ENCODE data around the gene LRRC25. TPM values are rescaled to one million over a fixed set of nuclear protein-coding genes. Genes with fewer than 3 reads are reported as not detected.

The LRRC25 gene
- total and polyA plus RNA-seq, 2 of the 4 experiments (the other 2 are of a cell fraction) = 0.03 TPM; not detected in 1

DNA sequence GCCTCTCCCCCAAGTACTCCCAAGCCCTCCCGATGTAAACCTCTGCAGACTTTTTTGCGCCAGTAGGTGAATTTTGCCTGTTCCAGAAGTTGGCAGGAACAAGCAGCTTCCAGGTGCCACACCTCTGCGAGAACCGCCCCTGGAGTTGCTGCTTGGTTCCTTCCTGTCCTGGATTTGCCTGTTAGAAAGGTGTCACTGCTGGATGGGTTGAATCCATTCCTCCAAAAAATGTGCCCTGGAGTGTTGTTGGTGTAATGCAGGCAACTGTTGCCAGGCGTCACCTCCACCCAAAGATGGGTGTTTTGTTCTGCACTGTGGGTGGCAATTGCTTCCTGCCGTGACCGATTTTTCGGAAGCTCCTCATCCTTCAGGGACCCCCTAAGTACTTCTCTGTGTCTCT is 51.3 kb downstream of the LRRC25 start:
- Histone ChIP-seq H3K4me3 (ENCODE audit: insufficient read depth, low read depth, low read length) (no peak overlapping the region), H3K14ac (replicated peaks; ENCODE audit: low read depth, low read length) (no peak overlapping the region), H2AK5ac (ENCODE audit: low read depth, low read length) (no peak overlapping the region), H2BK5ac (ENCODE audit: low read depth, low read length, poor library complexity, severe bottlenecking) (no peak overlapping the region), H3K27me3 (ENCODE audit: control insufficient read depth, insufficient read depth, low read length) (no peaks in the 10 kb centered on the region), H3K79me1 (ENCODE audit: low read depth in 1 of 2, low read length in 2 of 2) (peaks cover 0 to 11% of the 10 kb centered on the region in 2 experiments; a peak in 3 of 4 replicates), H4K20me1 (ENCODE audit: insufficient read depth, low read length) (peaks cover 4% of the 10 kb centered on the region; the same call in 1 of the 2 replicates), H2BK20ac (ENCODE audit: low read depth, low read length) (no peak overlapping the region), H3K9ac (ENCODE audit: low read depth, low read length) (no peak overlapping the region), H3K27ac (ENCODE audit: insufficient read depth, low read length) (no peak overlapping the region), H3K9me3 (ENCODE audit: control insufficient read depth, insufficient read depth, low read length) (no peaks in the 10 kb centered on the region), H4K5ac (ENCODE audit: low read depth, low read length) (no peak overlapping the region), H2AFZ (replicated peaks; ENCODE audit: low read length, poor library complexity) (no peak overlapping the region), H2AK9ac (replicated peaks; ENCODE audit: low read depth, low read length, poor library complexity) (no peak overlapping the region), H3K23ac (ENCODE audit: low read depth, low read length) (no peak overlapping the region; the same call in 1 of the 2 replicates), H3K4me1 (ENCODE audit: control insufficient read depth, insufficient read depth, low read length) (peaks cover 8% of the 10 kb centered on the region), H4K8ac (ENCODE audit: low read depth in 2 of 2, low read length in 2 of 2) (no peak overlapping the region), H2BK15ac (ENCODE audit: low read depth, low read length) (no peak overlapping the region), H3K56ac (ENCODE audit: extremely low read depth, insufficient read depth, low read length) (no peak overlapping the region), H2BK120ac (ENCODE audit: low read depth, low read length) (no peak overlapping the region), H3K9me1 (ENCODE audit: insufficient read depth, low read length) (no peaks in the 10 kb centered on the region), H3K4ac (ENCODE audit: low read depth, low read length) (no peak overlapping the region), H3K18ac (ENCODE audit: low read depth, low read length) (no peak overlapping the region), H3K36me3 (ENCODE audit: control insufficient read depth, insufficient read depth, low read length) (peaks cover 9% of the 10 kb centered on the region; the same call in 1 of the 2 replicates), H3K4me2 (ENCODE audit: low read depth, low read length) (no peak overlapping the region), H4K91ac (ENCODE audit: insufficient read depth, low read depth, low read length) (no peak overlapping the region)
- in situ Hi-C loops (cut with MboI; ENCODE audit: low sequenced_read_pairs) = no loop called here
- no TSS peak for BruUV-seq (replicated peaks)
- ChIA-PET CTCF (no interaction called here), POLR2A (ENCODE audit: unreplicated experiment) (no interaction called here)
- ATAC-seq (ENCODE audit: low read depth) (no peak), DNase-seq (no peak)
- TF ChIP-seq POLR2A (IDR thresholded peaks at IDR 0.05; ENCODE audit: low read depth, low read length) (no peak), MXI1 (IDR thresholded peaks at IDR 0.05; ENCODE audit: borderline replicate concordance, low read depth, low read length) (no peak), MAZ (IDR thresholded peaks at IDR 0.05; ENCODE audit: borderline replicate concordance, low read depth, low read length) (no peak), NFE2L2 (IDR thresholded peaks at IDR 0.05; ENCODE audit: low read depth, low read length) (no peak), MAFK (IDR thresholded peaks at IDR 0.05; ENCODE audit: low read depth, low read length) (no peak), CHD1 (IDR thresholded peaks at IDR 0.05; ENCODE audit: low read depth, low read length) (no peak)
- dilution Hi-C loops (cut with HindIII; ENCODE audit: low sequenced_read_pairs, unreplicated experiment) = no loop called here
- intact Hi-C loops (cut with micrococcal nuclease) = no loop called here
- WGBS, 2 experiments (ENCODE audit: extremely low coverage in 2 of 2, insufficient read length in 1 of 2) = no CpG with 5 or more reads among the region's 8 CpGs
